ENCODE data around the gene PICK1.

The PICK1 gene

DNA sequence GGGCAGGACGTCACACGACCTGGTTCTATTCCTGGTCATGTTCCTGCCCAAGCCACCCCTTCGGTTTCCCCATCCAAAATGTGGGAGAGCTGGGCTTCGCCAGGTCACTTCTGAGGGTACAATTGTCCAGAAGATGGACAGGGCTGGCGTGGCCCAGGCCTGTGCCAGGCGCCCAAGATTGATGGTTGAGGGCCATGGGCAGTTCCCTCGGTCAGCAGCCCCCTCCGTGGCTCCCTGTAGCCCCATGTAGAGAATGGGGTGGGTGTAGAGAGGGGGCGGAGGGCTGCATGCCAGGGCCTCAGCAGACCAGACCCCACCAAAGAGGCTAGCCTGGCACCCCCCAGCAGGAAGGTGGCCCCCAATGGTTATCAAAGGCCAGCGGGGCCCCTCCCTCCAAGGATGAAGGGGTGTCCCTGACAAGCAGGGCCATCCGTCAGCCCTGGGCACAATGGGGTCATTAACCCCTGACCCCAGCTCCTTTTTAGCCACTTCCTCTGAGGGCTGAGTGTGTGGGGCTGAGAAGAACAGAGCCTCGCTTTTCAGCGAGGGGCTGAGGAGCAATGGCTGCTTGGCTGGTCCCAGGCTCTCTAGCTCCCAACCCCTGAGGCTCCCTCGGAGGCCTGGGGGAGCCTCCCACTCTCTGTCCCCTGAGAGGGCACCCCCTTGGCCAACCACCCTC lies 11.0 kb upstream of the PICK1 start:
- DNase-seq (ENCODE audit: low read depth in 1 of 2, low spot score in 1 of 2): no peak
- TF ChIP-seq JUND (IDR thresholded peaks at IDR 0.05; ENCODE audit: low read depth): no peak
- in situ Hi-C loops (cut with HindIII; ENCODE audit: low pct_unique_long_range_greater_than_20kb, low sequenced_read_pairs): no loop called here

DNA sequence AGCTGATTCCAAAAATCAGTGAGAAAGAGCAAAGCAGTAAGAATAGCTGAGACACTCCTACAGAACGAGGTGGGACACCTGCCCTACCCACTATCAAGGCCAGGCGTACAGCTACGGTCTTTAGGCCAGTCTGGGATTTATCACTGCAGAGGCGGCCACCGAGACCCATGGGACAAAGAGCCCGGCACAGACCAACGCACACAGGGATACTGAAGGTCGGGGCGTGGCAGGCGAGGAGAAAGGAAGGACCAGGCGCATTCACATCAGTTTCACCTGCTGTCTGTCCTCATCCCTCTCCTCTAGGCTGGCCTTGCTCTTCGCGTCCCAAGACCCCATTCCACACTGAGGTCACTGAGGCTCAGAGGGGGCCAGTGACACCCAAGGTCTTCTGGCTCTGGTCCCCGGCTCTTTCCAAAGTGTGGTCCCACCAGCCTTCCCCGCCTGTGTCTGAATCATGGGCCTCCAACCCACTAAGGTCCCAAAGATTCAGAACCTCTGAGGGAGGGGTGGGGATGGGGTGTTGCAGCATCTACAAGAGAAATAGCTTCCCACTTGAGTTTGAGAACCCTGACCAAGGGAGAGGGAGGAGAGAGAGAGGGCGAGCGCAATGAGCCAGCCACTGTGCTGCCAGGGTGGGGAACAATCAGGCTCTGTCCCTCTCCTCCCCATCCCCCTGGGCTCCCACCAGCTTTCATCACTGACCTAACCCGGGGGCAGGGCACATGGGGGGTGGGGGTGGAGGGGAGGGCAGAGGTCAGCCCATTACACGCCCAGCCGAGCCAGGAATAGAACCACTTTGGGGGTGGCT lies 7.2 kb upstream of the PICK1 start:
- TF ChIP-seq JUND (IDR thresholded peaks at IDR 0.05; ENCODE audit: low read depth): no peak
- in situ Hi-C loops (cut with HindIII; ENCODE audit: low pct_unique_long_range_greater_than_20kb, low sequenced_read_pairs): no loop called here
- DNase-seq (ENCODE audit: low read depth in 1 of 2, low spot score in 1 of 2): no peak

DNA sequence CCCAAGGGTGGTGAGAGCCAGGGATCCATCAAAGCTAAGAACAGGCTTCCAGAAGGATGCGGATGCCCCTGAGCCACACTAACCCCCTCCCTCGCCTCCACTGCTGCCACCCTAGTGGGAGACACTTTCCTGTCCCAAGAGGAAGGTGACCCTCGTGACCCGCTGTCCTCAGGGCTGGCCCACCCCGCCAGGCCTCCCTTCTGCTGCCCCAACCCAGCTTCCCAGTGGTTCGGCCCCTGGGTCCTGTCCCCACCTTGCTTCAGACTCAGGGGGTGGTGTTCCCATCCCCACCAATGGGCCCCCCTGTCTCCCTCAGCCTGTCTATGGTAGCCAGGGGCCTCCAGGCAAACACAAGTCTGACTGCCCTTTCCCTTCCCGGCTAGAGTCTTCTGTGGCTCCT lies 6.5 kb upstream of the PICK1 start:
- no peak for TF ChIP-seq JUND (IDR thresholded peaks at IDR 0.05; ENCODE audit: low read depth)
- no peak for DNase-seq (ENCODE audit: low read depth in 1 of 2, low spot score in 1 of 2)
- in situ Hi-C loops (cut with HindIII; ENCODE audit: low pct_unique_long_range_greater_than_20kb, low sequenced_read_pairs): no loop called here

DNA sequence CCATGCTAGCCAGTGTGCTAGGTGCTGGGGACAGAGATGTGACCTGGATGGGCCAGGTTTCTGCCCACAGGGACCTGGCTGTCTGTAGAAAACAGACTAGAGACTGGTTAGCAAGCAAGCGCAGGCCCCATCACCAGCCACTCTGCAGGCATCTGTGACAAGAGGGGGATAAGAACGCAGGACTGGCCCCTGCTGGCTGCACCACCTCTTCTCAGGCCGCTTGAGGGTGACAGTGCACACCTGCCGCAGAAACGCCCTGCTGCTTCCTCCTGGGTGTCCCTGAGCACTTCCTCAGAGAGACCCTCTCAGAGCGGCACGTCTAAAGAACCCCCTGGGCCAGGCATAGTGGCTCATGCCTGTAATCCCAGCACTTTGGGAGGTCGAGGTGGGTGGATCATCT lies 5.9 kb upstream of the PICK1 start:
- TF ChIP-seq JUND (IDR thresholded peaks at IDR 0.05; ENCODE audit: low read depth): no peak
- in situ Hi-C loops (cut with HindIII; ENCODE audit: low pct_unique_long_range_greater_than_20kb, low sequenced_read_pairs): no loop called here
- no peak for DNase-seq (ENCODE audit: low read depth in 1 of 2, low spot score in 1 of 2)

DNA sequence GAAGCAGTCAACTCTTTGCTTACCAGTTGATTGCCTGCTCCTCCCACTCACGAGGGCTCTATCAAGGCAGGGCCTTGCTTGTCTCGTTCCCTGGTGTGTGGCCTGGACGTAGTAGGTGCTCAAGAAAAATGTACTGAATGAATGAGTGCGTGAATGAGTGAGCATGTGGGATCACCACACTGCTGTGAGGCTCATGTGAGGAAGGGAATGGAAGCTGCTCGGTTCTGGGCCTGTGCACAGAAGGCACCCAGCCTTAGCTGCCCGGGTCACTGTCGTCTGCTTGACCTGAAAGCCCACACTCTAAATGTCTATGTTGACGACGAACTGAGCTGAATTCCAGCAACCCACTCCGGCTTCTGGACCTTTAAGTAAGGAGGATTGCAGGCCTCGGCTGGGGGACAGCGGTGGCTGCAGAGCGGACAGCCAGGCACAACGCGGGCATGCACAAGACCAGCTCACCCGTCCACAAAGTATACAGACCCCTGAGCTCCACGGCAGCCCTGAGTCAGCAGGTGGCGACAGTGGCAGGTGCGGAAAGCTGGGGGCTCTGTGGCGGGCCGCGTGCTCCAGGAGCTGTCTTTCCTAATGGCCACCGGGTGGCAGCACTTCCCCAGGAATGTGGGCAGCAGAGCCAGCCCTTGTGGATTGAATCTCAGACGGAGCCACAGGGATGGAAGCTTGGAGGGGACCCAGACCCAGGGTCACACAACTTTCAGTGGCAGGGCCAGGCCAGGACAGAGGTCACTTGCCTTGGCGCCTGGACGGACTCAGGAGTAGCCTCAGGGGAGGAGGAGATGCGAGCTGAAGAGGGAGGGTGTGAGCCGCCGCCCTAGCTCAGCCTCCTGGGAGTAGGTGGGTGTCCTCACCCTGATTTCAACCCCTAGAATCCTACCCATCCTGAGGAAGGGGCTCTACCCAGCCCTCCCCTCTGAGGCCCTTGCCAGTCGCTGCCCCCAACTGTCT lies 5.0 kb upstream of the PICK1 start:
- in situ Hi-C loops (cut with HindIII; ENCODE audit: low pct_unique_long_range_greater_than_20kb, low sequenced_read_pairs): no loop called here

DNA sequence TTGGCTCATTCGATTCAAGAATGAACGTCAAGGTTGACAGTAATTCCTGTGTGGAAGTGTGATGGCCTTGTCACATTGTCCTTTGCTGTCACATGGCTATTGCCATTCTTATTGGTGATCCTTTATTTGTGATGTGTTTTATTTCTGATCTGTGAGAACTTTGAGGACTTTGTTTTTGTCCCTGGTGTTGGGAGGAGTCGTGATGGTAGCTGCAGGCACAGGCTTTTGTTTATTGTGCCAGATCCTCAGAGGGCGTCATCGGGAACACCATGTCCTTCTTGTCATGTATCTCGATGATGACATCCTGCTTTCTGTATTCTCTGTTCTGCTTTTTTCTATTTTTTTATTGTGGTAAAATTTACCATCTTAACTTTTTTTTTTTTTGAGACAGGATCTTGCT lies 5.6 kb downstream of the PICK1 start:
- in situ Hi-C loops (cut with HindIII; ENCODE audit: low pct_unique_long_range_greater_than_20kb, low sequenced_read_pairs): no loop called here
- DNase-seq (ENCODE audit: low read depth in 1 of 2, low spot score in 1 of 2): no peak
- TF ChIP-seq JUND (IDR thresholded peaks at IDR 0.05; ENCODE audit: low read depth): no peak

More for the DNA sequence above, 5.0 kb upstream of the PICK1 start:
- DNase-seq (ENCODE audit: low read depth in 1 of 2, low spot score in 1 of 2): peak; percentile 68 to 80
- no peak for TF ChIP-seq JUND (IDR thresholded peaks at IDR 0.05; ENCODE audit: low read depth)

DNA sequence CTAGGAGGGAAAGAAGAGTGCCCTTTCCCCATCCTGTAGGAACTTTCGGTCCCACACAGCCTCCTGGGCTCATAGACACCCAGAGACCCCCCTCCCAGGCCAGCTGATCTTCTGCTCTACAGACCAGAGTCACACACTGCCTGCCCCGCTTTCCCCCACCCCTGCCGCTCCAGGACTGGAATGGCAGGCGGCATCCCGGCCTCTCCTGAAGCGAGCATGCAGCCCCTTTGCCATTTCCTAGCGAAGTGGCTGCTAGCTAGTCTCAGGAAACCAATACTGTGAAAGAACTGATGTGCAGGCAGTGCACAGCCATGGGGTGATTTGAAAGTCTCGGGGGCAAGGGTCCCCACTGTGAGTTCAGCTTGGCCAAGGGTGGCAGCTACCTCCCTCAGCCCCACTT lies 8.3 kb downstream of the PICK1 start:
- TF ChIP-seq JUND (IDR thresholded peaks at IDR 0.05; ENCODE audit: low read depth): no peak
- DNase-seq (ENCODE audit: low read depth in 1 of 2, low spot score in 1 of 2): no peak
- in situ Hi-C loops (cut with HindIII; ENCODE audit: low pct_unique_long_range_greater_than_20kb, low sequenced_read_pairs): no loop called here

DNA sequence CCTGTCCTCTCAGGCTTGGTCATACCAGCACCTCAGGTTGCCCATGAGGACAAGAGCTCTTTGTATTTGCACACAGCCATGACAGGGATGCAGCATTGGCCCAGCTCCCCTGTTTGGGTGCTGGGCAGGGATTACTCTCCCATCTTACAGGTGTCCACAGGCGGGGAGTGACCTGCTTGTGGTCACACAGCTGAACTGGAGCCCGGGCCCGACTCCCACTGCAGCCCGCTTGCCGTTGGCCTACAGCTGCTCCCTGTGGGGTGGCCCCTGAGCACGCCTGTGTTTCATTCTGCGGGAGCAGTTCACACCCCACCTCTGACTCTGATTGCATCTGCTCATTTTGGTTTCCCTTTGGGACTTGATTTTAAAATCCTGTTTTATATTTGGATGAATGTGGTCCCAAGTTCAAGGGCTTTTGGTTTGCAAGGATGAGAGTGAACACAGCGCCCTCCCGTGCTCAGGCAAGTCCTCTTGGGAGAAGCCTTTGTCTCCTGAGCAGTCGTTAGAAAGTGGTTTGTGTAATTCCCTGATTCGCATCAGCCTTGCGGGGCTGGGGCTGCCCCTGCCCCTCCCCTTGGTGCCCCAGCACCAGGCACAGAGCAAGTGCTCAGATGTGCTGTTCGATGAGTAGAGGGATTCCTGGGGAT lies 9.3 kb downstream of the PICK1 start:
- in situ Hi-C loops (cut with HindIII; ENCODE audit: low pct_unique_long_range_greater_than_20kb, low sequenced_read_pairs): no loop called here
- no peak for TF ChIP-seq JUND (IDR thresholded peaks at IDR 0.05; ENCODE audit: low read depth)
- no peak for DNase-seq (ENCODE audit: low read depth in 1 of 2, low spot score in 1 of 2)

DNA sequence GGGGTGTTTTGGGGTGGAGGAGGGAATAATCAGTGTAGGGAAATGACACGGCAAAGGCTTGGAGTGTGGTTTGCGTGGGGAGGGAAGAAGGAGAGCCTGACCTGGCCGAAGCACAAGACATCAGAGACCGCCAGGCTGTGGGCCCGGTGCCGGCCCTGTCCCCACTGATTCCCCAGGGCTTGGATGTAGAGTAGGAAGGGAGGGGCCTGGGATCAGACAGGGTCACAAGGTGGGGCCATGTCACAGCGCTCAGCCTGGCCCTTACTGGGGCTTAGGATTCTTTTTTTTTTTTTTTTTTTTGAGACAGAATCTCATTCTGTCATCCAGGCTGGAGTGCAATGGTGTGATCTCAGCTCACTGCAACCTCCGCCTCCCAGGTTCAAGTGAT lies 9.8 kb downstream of the PICK1 start:
- in situ Hi-C loops (cut with HindIII; ENCODE audit: low pct_unique_long_range_greater_than_20kb, low sequenced_read_pairs): no loop called here
- TF ChIP-seq JUND (IDR thresholded peaks at IDR 0.05; ENCODE audit: low read depth): no peak
- no peak for DNase-seq (ENCODE audit: low read depth in 1 of 2, low spot score in 1 of 2)

DNA sequence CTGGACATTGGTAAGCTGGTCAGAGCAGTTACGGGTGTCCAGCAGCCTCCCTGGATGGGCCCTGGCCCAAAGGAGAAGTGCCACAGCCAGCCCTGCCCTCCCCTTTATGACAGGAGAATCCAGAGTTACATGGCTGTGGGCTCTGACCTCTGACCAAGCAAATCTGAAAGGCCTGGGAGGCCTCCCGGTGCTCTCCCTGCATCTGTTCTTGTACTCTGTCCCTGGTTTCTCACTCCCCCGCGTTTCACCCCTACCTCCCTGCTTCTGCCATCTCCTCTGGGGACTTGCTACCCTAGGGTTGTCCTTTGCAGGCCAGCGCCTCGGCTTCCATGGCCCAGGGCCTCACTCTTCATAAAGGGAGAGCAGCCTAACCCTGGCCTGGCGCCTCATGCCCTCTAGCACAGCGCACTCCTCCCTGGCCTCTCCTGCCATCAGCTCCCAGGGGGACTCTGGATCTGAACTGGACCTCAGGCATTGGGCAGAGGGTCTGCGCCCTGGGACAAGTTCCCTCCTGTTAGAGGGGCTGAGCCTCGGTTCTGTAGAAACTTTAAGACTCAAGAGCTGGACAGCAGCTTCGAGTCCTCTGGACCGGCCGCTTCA lies 10.7 kb downstream of the PICK1 start:
- TF ChIP-seq JUND (IDR thresholded peaks at IDR 0.05; ENCODE audit: low read depth): no peak
- no peak for DNase-seq (ENCODE audit: low read depth in 1 of 2, low spot score in 1 of 2)
- in situ Hi-C loops (cut with HindIII; ENCODE audit: low pct_unique_long_range_greater_than_20kb, low sequenced_read_pairs): no loop called here

DNA sequence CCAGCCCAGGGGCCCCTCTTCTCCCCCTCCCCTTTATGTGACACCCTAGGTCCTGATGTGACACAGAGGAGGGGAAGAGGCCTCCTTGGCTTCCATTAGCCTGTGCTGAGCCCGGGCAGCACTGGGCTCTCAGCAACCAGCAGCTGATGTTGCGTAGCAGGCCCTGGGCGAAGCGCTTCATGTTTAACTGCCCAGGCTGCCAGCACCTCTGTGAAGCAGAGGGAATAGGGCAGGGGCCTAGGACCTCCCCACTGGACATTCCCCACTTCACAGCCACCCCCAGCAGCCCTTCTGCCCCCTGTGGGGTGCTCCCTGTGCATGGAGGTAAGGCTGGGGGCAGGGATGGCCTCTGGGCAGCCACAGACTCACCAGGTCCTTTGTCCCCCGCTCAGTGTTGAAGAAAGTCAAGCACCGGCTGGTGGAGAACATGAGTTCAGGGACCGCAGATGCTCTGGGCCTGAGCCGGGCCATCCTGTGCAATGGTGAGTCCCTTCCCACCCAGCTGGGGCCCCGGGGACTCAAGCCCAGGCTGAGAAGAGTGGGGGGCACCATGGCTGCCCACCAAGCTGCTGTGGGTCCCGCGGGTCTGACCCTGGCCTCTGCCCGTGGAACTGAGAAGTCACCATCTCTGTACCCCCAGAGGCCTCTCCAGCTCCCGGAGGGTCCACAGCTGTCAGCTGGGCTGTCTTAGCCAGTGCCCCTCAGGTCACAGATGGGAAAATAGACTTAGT lies 11.6 kb downstream of the PICK1 start:
- DNase-seq (ENCODE audit: low read depth in 1 of 2, low spot score in 1 of 2): no peak
- in situ Hi-C loops (cut with HindIII; ENCODE audit: low pct_unique_long_range_greater_than_20kb, low sequenced_read_pairs): no loop called here
- no peak for TF ChIP-seq JUND (IDR thresholded peaks at IDR 0.05; ENCODE audit: low read depth)
